22Rv1 (cell line): ENCODE data around the gene ZNF716.

Experiments
- H3K27ac ChIP-seq: fragments of 450-650 bp; 2 replicates; pipeline ENCODE4 v1.5.1; 2017
- ZFX ChIP-seq: fragments of 450-650 bp; IDR thresholded peaks from 2 replicates; pipeline ENCODE4 v1.6.1; 2017; ENCODE audit warnings: antibody characterized with exemption, borderline replicate concordance
- TF ChIP-seq, protein P1 (sequence below): fragments of 450-650 bp; IDR thresholded peaks from 2 replicates; pipeline ENCODE4 v1.5.1; 2017; ENCODE audit warnings: mild to moderate bottlenecking

Gene ZNF716

DNA sequence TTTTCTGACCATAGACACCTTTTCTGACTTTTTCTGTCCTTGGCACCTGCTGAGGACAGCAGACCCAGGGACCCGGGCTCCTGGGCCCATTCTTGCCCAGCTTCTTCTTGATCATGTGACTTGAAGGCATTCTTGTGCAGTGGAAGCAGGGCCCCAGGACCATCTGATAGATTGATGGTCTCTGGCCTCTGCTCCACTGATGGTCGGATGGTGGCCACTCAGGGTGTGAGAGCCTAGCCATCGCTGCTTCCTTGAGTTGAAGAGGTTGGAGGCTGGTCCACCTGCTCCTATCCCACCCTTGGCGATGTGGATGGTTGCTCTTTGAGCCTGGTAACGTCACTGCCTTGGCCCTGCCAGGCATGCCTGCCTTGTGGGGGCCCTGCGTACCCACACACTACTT is 37.8 kb upstream of the ZNF716 start:
- no peak overlapping the region for H3K27ac ChIP-seq
- no peak for TF ChIP-seq ZFX
- TF ChIP-seq, protein P1, sequence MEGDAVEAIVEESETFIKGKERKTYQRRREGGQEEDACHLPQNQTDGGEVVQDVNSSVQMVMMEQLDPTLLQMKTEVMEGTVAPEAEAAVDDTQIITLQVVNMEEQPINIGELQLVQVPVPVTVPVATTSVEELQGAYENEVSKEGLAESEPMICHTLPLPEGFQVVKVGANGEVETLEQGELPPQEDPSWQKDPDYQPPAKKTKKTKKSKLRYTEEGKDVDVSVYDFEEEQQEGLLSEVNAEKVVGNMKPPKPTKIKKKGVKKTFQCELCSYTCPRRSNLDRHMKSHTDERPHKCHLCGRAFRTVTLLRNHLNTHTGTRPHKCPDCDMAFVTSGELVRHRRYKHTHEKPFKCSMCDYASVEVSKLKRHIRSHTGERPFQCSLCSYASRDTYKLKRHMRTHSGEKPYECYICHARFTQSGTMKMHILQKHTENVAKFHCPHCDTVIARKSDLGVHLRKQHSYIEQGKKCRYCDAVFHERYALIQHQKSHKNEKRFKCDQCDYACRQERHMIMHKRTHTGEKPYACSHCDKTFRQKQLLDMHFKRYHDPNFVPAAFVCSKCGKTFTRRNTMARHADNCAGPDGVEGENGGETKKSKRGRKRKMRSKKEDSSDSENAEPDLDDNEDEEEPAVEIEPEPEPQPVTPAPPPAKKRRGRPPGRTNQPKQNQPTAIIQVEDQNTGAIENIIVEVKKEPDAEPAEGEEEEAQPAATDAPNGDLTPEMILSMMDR, result no peak

DNA sequence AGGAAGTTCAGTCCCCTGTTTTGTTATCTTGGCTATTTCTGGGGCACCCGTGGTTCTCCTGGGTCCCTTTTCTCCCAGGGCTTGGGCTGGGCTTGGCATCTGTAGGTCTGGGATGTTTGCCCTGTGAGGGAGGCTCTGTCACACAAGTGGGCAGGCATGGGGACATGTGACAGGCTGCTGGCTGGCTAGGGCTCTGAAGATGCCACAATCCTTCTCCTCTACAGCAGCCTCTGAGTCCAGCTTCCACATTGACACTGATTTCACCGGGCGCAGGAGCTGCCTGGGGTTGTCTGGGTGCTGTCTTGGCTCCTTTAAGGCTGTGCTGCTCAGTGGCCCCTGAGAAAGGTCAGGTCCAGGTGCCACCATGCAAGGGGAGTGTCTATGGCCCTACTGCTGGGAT is 37.4 kb upstream of the ZNF716 start:
- TF ChIP-seq ZFX, result no peak
- TF ChIP-seq, protein P1, result no peak
- no peak overlapping the region for H3K27ac ChIP-seq

DNA sequence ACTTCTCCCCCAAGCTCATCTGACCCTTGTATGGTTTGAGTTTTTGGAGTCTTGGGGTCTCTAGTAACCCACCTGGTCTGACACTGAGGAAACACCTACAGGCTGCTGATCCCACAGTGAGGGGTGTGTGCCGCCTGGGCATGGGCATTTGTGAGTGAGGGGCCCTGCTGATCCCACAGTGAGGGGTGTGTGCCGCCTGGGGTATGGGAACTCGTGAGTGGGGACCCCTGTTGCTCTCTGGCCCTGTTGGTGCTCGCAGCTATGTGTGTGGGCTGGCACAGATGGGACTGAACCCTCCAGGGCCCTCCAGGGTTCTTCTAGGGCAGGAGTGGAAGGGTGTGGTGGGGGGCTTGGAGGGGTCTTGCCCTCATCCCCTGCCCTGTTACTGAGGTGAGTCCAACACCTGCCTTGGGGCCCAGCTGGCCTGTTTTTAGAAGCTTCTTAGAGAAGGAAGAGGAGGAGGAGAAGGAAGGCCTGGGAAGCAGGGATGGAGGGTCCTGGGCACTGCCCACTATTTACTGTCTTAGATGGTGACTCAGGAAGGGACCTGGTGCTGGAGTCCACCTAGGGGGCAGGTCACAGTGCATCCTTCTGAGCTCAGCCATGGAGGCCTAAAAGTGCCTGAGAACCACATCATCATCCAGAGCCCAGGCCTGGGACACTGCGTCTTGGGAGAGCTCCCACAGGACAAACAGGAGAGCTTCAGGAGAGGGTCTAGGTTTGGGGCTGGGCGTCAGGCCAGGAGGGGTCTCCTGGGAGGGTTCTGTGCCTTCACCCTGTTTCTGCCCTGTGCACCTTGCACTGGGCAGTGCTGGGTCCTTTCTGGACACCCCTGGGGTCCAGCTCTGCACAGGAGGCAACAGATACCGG is 36.2 kb upstream of the ZNF716 start:
- no peak for TF ChIP-seq ZFX
- TF ChIP-seq, protein P1, result no peak

DNA sequence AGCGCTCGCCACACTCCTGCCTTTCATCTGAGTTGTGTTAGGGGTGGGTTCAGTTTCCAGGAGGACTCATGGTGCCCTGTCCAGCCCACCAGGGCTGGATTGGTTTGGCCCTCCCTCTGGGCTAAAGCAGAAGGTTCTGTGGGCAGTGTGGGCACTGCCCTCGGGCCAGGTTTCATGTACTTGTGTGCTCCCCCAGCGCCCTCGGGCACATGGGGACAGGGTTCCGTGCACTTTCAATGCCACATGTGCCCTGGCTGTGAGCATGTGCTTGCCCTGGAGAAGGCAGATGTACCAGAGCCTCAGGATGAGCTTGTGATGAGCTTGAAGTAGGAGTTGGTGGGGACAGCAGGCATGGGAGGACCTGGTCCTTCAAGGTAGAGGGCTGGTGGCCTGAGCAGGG is 35.6 kb upstream of the ZNF716 start:
- no peak overlapping the region for H3K27ac ChIP-seq
- TF ChIP-seq, protein P1, result no peak
- TF ChIP-seq ZFX, result no peak

More for the DNA sequence above, 36.2 kb upstream of the ZNF716 start:
- H3K27ac ChIP-seq, result no peak overlapping the region

DNA sequence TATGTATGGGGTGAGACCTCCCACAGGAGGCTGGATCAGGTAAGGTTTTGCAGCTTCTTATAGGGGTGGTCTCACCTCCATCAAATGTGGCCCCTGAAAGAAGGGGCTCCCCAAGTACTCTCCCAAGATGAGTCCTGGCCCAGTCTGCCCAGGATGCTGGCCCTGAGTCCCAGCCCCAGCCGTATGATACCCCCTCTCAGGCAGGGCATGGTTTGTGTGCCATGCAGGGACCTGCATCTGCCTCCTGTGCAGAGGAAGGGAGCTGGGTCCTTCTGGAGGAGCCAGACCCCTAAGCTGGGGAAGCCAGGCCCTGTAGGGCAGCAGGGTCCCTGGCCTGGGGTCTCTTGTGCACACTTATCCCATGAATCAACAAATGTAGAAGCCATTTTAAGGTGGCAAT is 35.1 kb upstream of the ZNF716 start:
- no peak for TF ChIP-seq ZFX
- TF ChIP-seq, protein P1, result no peak
- no peak overlapping the region for H3K27ac ChIP-seq

DNA sequence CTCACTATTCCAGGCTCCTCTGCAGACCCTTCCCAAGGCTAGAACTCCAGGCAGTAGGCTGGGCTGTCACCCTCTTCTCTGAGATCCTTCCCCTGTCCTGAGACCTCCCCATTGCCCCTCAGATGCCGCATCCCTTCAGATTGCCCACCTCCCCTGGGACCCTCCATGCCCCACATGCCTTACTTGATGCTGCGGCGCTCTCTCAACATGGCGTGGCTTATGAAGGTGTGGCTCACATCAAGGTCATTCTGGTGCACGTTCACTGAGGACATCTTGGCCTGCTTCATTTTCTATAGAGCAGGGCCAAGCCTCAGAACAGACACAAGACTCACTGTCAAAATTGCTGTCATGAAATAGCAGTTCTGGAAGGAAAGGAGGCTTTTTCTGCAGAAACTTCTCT is 34.7 kb upstream of the ZNF716 start:
- H3K27ac ChIP-seq, result no peak overlapping the region
- TF ChIP-seq, protein P1, result no peak
- TF ChIP-seq ZFX, result no peak

DNA sequence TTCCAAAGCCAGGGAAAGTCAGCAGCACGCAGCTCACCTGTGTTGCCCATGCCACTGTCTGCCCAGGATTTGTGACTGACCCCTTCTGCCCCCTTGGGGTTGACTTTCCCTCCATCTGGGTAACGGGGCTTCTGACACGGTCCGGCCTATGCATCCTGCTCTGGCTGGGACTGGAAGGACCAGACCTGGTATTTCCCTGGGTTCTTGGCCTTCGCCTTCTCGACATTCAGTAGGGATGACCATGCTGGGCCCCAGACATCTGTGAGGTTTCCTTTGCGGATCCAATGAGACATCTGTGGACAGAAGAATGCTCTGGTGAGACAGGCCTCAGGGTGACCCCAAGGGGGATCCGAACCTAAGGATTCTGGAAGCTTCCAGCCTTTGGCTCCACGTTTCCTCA is 34.2 kb upstream of the ZNF716 start:
- no peak for TF ChIP-seq ZFX
- TF ChIP-seq, protein P1, result no peak
- no peak overlapping the region for H3K27ac ChIP-seq
